Tibial nerve (tissue), 4 donors: ENCODE results near the gene DNMT1. TPM values are rescaled to one million over a fixed set of nuclear protein-coding genes. Genes with fewer than 3 reads are reported as not detected.

Experiments
- DNase-seq, 2 donors: peaks; one replicate each; pipeline ENCODE4 v3.0.0-alpha.2; 2019; ENCODE audit warnings: low spot score in 2 of 2
- H3K27ac ChIP-seq, 4 donors: fragments of 200-600 bp; sonication (generic) in 3 of 4; one replicate each; pipeline ENCODE4 v1.5.1; 2017 to 2019; ENCODE audit warnings: mild to moderate bottlenecking in 1 of 4
- H3K27me3 ChIP-seq, 2 donors: fragments of 200-600 bp; sonication (generic) in 1 of 2; one replicate each; pipeline versions ENCODE4 v1.5.1 to v1.6.0; 2017 to 2019
- H3K36me3 ChIP-seq, 3 donors: fragments of 200-600 bp; sonication (generic); one replicate each; pipeline ENCODE4 v1.5.1; 2018 to 2019
- H3K4me1 ChIP-seq, 4 donors: fragments of 200-600 bp; sonication (generic) in 3 of 4; one replicate each; pipeline ENCODE4 v1.5.1; 2017 to 2019
- H3K4me3 ChIP-seq, 4 donors: fragments of 200-600 bp; sonication (generic) in 3 of 4; one replicate each; pipeline ENCODE4 v1.5.1; 2017 to 2019; ENCODE audit warnings: mild to moderate bottlenecking in 1 of 4, moderate library complexity in 1 of 4
- H3K9me3 ChIP-seq, 4 donors: fragments of 200-600 bp; sonication (generic) in 3 of 4; one replicate each; pipeline ENCODE4 v1.5.1; 2017 to 2019
- CTCF ChIP-seq, 5 experiments: fragments of 200-600 bp in 3 of 5; fragments of 450-650 bp in 2 of 5; sonication (generic) in 3 of 5; IDR thresholded peaks; one replicate each; pipeline ENCODE4 v1.5.1; 2016 to 2019; ENCODE audit warnings: antibody characterized with exemption in 5 of 5, mild to moderate bottlenecking in 3 of 5, moderate library complexity in 2 of 5
- EP300 ChIP-seq, 2 donors: sonication (generic); formaldehyde crosslinking; IDR thresholded peaks; one replicate each; pipeline ENCODE4 v1.6.1; 2017; ENCODE audit warnings: antibody characterized with exemption in 2 of 2, mild to moderate bottlenecking in 1 of 2
- POLR2A ChIP-seq, 2 donors: fragments of 450-650 bp; IDR thresholded peaks; one replicate each; pipeline ENCODE4 v1.6.1; 2017; ENCODE audit warnings: antibody characterized with exemption in 2 of 2, mild to moderate bottlenecking in 2 of 2, moderate library complexity in 2 of 2
- WGBS, 2 donors: methylation state at CpG; one replicate each; pipeline ENCODE4 v1.1.5; 2018; 5-methylcytosine and 5-hydroxymethylcytosine counted together
- total RNA-seq, 4 donors: library from RNA; depleted of rRNA; stranded (reverse); fragments of >200 nt; gene quantifications; one replicate each; pipeline ENCODE4 v1.1.0, GENCODE V29; 2016

Gene DNMT1
- total RNA-seq, 4 donors from 2014 or later, result 48.2 to 72.9 (median 55.2) TPM

- Histone ChIP-seq H3K27ac (no peak overlapping the region), H3K4me1 (no peaks in the 10 kb centered on the region), H3K4me3 (no peak overlapping the region), H3K36me3 (peaks cover 4 to 99% (median 24%) of the 10 kb centered on the region in 3 donors), H3K27me3 (no peaks in the 10 kb centered on the region), H3K9me3 (no peaks in the 10 kb centered on the region)
- no peak for DNase-seq
- WGBS, 2 donors, result 87 to 90% methylated on average over 4 of the region's 4 CpGs
- TF ChIP-seq POLR2A (IDR thresholded peaks at IDR 0.05) (no peak), CTCF (IDR thresholded peaks at IDR 0.05) (no peak), EP300 (IDR thresholded peaks at IDR 0.05) (no peak)
Measured at GRCh38 chr19:10155839-10156238, 38.9 kb downstream of the DNMT1 start.

- DNase-seq, result no peak
- no peak for TF ChIP-seq POLR2A (IDR thresholded peaks at IDR 0.05)
- no peak for TF ChIP-seq CTCF (IDR thresholded peaks at IDR 0.05)
- no peak for TF ChIP-seq EP300 (IDR thresholded peaks at IDR 0.05)
- Histone ChIP-seq H3K4me3 (no peak overlapping the region), H3K27me3 (no peaks in the 10 kb centered on the region), H3K4me1 (no peaks in the 10 kb centered on the region), H3K36me3 (peaks cover 0 to 99% (median 12%) of the 10 kb centered on the region in 3 donors), H3K27ac (no peak overlapping the region), H3K9me3 (no peaks in the 10 kb centered on the region)
- 84 to 88% methylated on average over 3 of the region's 3 CpGs for WGBS, 2 donors
Measured at GRCh38 chr19:10152100-10152499, 42.7 kb downstream of the DNMT1 start.

- 83 to 84% methylated on average over 5 of the region's 5 CpGs for whole genome bisulfite sequencing, 2 donors
- Histone ChIP-seq H3K36me3 (peaks cover 0 to 99% (median 12%) of the 10 kb centered on the region in 3 donors), H3K4me1 (no peaks in the 10 kb centered on the region), H3K4me3 (no peak overlapping the region), H3K9me3 (no peaks in the 10 kb centered on the region), H3K27ac (no peak overlapping the region), H3K27me3 (no peaks in the 10 kb centered on the region)
- DNase-seq, result no peak
- TF ChIP-seq POLR2A (IDR thresholded peaks at IDR 0.05), result no peak
- TF ChIP-seq EP300 (IDR thresholded peaks at IDR 0.05), result no peak
- TF ChIP-seq CTCF (IDR thresholded peaks at IDR 0.05), result no peak
Measured at GRCh38 chr19:10151521-10151920, 43.2 kb downstream of the DNMT1 start.

- Histone ChIP-seq H3K9me3 (no peaks in the 10 kb centered on the region), H3K27ac (no peak overlapping the region), H3K4me3 (no peak overlapping the region), H3K4me1 (no peaks in the 10 kb centered on the region), H3K36me3 (peaks cover 0 to 99% (median 21%) of the 10 kb centered on the region in 3 donors), H3K27me3 (no peaks in the 10 kb centered on the region)
- 94 to 95% methylated on average over 12 of the region's 12 CpGs for WGBS, 2 donors
- no peak for TF ChIP-seq POLR2A (IDR thresholded peaks at IDR 0.05)
- no peak for TF ChIP-seq CTCF (IDR thresholded peaks at IDR 0.05)
- no peak for TF ChIP-seq EP300 (IDR thresholded peaks at IDR 0.05)
- no peak for DNase-seq
Measured at GRCh38 chr19:10149427-10149826, 45.3 kb downstream of the DNMT1 start.

- Histone ChIP-seq H3K36me3 (peaks cover 0 to 100% (median 29%) of the 10 kb centered on the region in 3 donors), H3K27ac (no peak overlapping the region), H3K9me3 (no peaks in the 10 kb centered on the region), H3K27me3 (no peaks in the 10 kb centered on the region), H3K4me3 (no peak overlapping the region), H3K4me1 (no peaks in the 10 kb centered on the region)
- WGBS, 2 donors, result 92 to 95% methylated on average over 11 to 14 of the region's 14 CpGs
- DNase-seq, result no peak
- TF ChIP-seq CTCF (IDR thresholded peaks at IDR 0.05), result no peak
- no peak for TF ChIP-seq EP300 (IDR thresholded peaks at IDR 0.05)
- no peak for TF ChIP-seq POLR2A (IDR thresholded peaks at IDR 0.05)
Measured at GRCh38 chr19:10146142-10146541, 48.6 kb downstream of the DNMT1 start.
